Stomach smooth muscle (tissue), 2 donors: ENCODE measurements around the gene LRRC4.

Experiments used
- H3K27ac ChIP-seq: one replicate; pipeline ENCODE4 v1.7.0; 2013; ENCODE audit warnings: mild to moderate bottlenecking, low read length, inconsistent platforms
- H3K27me3 ChIP-seq, 2 donors: one replicate each; pipeline ENCODE4 v1.7.0; 2013; ENCODE audit warnings: low read length in 2 of 2; ENCODE audit not compliant: insufficient read depth in 2 of 2, control insufficient read depth in 1 of 2
- H3K36me3 ChIP-seq, 2 donors: one replicate each; pipeline ENCODE4 v1.7.0; 2013; ENCODE audit warnings: low read length in 2 of 2; ENCODE audit not compliant: control insufficient read depth in 2 of 2, insufficient read depth in 2 of 2
- H3K4me1 ChIP-seq: one replicate; pipeline ENCODE4 v1.7.0; 2013; ENCODE audit warnings: low read length; ENCODE audit not compliant: control insufficient read depth, insufficient read depth
- H3K4me3 ChIP-seq, 2 donors: one replicate each; pipeline ENCODE4 v1.7.0; 2013; ENCODE audit warnings: low read length in 2 of 2
- H3K9ac ChIP-seq, 2 donors: one replicate each; pipeline ENCODE4 v1.7.0; 2013; ENCODE audit warnings: low read length in 2 of 2, mild to moderate bottlenecking in 1 of 2
- H3K9me3 ChIP-seq, 2 donors: one replicate each; pipeline ENCODE4 v1.7.0; 2013; ENCODE audit warnings: low read length in 2 of 2; ENCODE audit not compliant: control insufficient read depth in 2 of 2
- donor health status: healthy.
- donor health status: Pancreatic carcinoma.

The LRRC4 gene

DNA sequence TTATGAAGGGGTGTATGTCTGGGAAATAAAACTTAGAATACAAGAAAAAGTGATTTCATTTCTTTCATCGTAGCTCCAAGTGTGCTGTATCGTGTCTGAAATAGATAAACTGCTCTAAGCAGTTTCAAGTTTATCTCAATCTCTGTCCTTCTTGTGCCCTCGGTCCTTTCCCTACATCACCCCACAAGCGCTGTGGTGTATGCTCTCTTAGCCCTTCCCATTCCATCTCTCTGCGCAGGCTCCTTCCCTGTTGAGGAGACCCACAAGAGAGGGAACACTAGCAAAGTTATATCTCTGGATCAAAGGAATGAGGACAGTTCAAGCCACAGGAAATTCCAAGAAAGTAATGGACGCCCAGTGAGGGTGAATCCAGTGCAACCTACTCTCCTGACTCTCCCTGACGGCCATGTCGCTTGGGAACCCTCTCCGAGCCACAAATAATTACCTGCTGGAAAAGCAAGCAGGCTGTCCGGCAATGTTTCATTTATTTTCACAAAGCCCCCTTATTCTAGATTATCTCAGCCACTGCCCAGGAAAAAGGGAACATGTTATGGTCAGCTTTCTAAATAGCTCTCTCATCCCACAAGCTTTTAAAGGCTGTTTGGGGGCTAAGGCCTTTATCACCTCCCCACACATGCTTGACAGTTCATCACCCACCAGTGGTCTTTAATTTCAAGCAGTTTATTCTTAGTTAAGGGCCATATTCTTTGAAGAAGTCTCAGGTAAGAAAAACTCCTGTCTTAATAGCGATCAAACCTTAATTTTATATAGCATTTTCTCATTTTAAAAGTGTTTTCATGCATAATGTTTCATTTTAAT is 34.8 kb downstream of the LRRC4 start:
- Histone ChIP-seq H3K9ac (no peak overlapping the region), H3K4me3 (no peak overlapping the region), H3K27me3 (no peaks in the 10 kb centered on the region), H3K27ac (peak overlapping the region; percentile 37), H3K4me1 (peaks cover 20% of the 10 kb centered on the region), H3K36me3 (peaks cover 0 to 3% of the 10 kb centered on the region in 2 donors), H3K9me3 (no peaks in the 10 kb centered on the region)

DNA sequence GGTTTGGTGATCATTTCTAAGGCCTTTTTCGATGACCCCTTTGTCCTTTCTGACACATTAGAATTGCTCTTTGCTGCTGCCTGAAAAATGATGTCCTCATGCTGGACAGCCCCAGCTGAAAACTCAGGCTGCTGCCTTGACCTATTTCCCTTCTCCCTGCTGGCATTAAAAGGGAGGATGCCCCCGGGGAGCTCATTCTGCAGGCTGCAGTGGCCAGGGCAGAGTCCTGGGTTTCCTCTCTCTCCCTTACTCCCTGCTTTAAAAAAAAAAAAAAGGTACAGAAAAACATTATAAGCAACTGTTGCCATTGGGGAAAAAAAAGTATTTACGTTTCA is 35.4 kb downstream of the LRRC4 start:
- Histone ChIP-seq H3K27me3 (no peaks in the 10 kb centered on the region), H3K9ac (peak overlapping the region in 1 of 2 donors; percentile 39), H3K9me3 (no peaks in the 10 kb centered on the region), H3K4me1 (peaks cover 20% of the 10 kb centered on the region), H3K27ac (peak overlapping the region; percentile 32), H3K4me3 (peak overlapping the region in 1 of 2 donors; percentile 44), H3K36me3 (peaks cover 2 to 3% of the 10 kb centered on the region in 2 donors)

DNA sequence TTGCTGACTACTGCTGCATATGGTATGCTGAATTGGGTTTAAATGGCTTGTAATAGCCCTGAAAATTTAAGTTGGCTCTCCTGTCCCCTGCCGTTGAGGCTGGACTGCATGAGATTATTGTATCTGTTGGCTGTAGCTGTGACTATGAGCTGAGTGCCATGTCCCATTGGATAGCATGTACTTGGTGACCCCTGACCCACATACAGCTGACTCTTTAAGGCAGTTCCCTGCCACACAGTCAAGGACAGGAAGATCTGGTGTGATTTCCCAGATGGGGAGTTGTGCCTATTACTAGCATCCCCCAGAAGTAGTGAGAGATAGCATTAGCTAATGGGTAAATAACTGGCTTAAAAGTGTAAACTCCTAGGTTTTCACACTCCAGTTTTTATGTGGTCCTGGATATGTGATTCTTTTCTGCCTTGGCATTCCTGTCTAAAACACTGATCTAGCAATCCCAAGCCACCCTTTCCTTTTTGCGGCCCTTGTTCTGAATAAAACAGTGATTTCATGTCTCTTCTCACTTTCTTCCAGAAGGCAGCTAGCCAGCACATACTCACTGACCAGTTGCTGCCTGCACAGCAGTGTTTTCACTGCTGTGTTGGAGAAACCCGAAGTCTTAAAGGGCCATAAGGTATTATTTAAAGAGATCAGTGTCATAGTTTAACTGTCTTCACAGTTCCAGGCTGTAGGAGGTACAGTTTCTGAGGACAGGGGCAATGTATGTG is 35.9 kb downstream of the LRRC4 start:
- Histone ChIP-seq H3K27me3 (no peaks in the 10 kb centered on the region), H3K4me3 (peak overlapping the region; percentile 23 to 44), H3K9ac (peak overlapping the region in 1 of 2 donors; percentile 39), H3K4me1 (peaks cover 20% of the 10 kb centered on the region), H3K9me3 (no peaks in the 10 kb centered on the region), H3K36me3 (peaks cover 2 to 6% of the 10 kb centered on the region in 2 donors), H3K27ac (peak overlapping the region; percentile 32)

DNA sequence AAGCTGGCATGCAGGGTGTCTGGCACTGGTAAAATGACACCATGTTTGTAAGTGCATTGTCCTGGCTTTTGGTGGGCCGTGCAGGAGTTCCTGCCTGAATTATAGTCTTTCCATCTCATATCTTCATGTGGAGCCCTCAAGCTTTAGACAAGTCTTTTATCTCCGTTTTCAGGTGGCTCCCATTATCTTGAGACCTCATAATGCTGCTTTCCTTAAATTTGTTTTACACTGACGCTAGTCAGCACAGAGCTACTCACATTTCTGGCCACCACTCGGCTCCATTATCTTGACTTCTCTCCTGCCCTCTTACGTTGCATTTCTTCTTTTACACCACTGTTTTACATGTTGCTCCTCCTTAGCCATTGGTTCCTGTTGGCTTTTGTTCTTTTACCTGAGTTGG is 37.2 kb downstream of the LRRC4 start:
- no peak overlapping the region for H3K4me3 ChIP-seq
- H3K9ac ChIP-seq = no peak overlapping the region
- H3K27me3 ChIP-seq = no peaks in the 10 kb centered on the region
- no peak overlapping the region for H3K27ac ChIP-seq
- peaks cover 2 to 6% of the 10 kb centered on the region in 2 donors for H3K36me3 ChIP-seq
- H3K9me3 ChIP-seq = no peaks in the 10 kb centered on the region
- peaks cover 20% of the 10 kb centered on the region for H3K4me1 ChIP-seq

DNA sequence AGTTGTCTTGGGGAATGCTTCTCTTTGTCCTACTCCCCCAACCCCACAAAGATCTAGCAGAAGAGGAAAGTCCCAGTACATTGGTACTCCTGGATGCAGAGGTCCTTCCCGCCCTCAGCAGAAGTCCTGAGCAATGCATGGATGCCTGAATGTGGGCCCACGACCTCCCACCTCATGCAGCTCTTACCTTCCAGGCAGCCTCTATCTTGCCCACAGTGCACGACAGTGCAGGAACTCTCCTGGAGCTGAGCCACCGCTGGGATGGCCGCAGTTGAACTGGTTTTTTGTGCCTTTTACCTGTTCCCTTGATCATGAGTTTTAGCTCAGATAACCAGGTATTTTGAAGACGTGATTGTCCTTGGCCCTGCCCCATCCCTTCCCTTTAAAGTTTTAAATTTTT is 37.9 kb downstream of the LRRC4 start:
- Histone ChIP-seq H3K36me3 (peaks cover 2 to 3% of the 10 kb centered on the region in 2 donors), H3K4me3 (no peak overlapping the region), H3K9ac (no peak overlapping the region)

DNA sequence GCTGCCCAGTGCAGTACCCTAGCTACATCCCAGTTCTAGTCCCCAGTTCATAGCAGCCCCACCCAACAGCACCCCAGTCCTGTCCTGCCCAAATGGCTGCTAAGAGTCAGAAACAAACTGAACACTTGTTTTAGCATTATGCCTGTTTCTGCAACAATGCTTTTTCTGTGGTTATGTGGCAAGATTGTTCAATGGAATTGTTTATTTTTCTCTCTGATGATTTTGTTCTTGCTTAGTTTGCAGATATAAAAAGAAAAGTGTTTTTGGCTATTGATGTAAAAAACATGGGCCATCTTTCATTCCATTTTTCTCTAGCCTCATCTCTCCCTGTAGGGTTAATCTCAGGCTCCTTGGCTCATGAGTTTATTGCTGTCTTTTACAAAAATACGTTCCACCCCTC is 42.5 kb downstream of the LRRC4 start:
- Histone ChIP-seq H3K9ac (no peak overlapping the region), H3K36me3 (peaks cover 2 to 3% of the 10 kb centered on the region in 2 donors), H3K27ac (no peak overlapping the region), H3K4me1 (peaks cover 6% of the 10 kb centered on the region), H3K4me3 (no peak overlapping the region), H3K9me3 (no peaks in the 10 kb centered on the region), H3K27me3 (no peaks in the 10 kb centered on the region)

More for the DNA sequence above, 37.9 kb downstream of the LRRC4 start:
- no peaks in the 10 kb centered on the region for H3K9me3 ChIP-seq
- H3K27ac ChIP-seq = no peak overlapping the region
- H3K27me3 ChIP-seq = no peaks in the 10 kb centered on the region
- H3K4me1 ChIP-seq = peaks cover 20% of the 10 kb centered on the region

DNA sequence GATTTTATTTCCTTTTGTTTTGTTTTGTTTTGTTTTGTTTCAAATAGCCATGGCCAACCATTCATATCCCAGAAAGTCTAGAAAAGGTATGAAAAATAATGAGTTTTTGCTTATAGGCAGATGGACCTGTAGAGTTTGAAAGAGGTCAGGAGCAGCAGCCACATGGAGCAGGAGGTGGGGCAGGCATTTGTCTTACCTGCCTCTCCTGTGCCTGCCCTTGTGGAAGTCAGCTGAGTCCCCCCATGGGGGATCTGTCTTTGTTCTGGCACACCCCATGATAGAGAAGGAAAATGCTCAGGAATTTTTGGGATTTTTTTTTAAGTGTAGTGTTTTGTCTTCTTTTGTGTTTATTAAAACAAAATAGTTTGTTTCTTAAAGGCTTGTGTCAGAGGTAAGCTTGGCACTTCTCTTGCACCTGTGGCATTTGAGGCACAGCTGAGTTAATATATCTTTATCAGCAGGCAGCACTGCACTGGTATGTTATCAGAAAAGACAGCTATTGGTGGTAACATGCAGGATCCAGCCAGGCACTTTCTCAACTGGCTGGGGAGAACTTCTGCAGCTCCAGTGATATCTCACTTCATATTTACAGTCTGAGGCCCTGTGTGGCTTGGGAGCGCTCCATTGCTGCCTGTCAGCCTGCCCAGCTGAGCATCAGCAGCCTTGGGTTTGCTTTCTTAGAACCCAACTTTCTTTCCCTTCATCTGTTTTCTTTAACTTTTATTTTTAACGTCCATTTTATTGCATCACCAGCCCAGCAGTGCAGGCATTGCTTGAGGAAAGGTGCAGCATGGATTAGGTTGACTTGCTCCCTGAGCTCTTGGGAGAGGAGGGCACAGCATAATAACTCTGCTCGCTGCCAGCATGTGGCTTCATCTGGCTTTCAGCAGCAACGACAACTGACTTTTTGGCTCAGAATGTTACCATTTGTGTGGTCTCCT is 44.4 kb downstream of the LRRC4 start:
- no peak overlapping the region for H3K9ac ChIP-seq
- H3K9me3 ChIP-seq = no peaks in the 10 kb centered on the region
- H3K36me3 ChIP-seq = peaks cover 2 to 3% of the 10 kb centered on the region in 2 donors
- H3K27me3 ChIP-seq = no peaks in the 10 kb centered on the region
- H3K4me3 ChIP-seq = no peak overlapping the region
- peaks cover 7% of the 10 kb centered on the region for H3K4me1 ChIP-seq
- no peak overlapping the region for H3K27ac ChIP-seq

DNA sequence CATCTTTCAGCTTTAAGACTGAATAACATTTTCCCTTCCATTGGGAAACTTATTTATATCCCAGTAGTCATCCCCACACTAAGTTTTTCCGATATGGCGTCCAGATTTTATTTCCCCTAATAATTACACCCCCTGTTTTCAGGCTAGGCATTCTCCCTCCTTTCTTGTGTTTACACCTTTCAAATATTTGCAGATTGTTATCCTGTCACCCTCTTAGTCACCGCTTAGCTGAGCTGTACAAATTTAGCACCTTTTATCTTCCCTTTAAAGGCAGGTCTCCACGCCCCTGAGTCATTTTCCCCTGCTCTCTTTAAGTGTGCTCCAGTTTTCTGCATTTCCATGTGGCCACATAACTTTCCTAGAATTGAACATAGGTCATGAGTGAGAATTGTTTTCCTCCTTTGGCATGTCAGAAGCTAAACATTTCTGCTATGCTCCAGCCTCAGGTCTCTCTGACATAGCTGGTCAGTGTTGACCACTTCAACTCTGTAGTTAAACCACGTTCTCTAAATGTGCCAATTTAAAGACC is 47.4 kb downstream of the LRRC4 start:
- no peaks in the 10 kb centered on the region for H3K36me3 ChIP-seq
- no peaks in the 10 kb centered on the region for H3K9me3 ChIP-seq
- no peak overlapping the region for H3K27ac ChIP-seq
- H3K9ac ChIP-seq = no peak overlapping the region
- H3K4me3 ChIP-seq = no peak overlapping the region
- H3K4me1 ChIP-seq = peaks cover 7% of the 10 kb centered on the region
- H3K27me3 ChIP-seq = no peaks in the 10 kb centered on the region

DNA sequence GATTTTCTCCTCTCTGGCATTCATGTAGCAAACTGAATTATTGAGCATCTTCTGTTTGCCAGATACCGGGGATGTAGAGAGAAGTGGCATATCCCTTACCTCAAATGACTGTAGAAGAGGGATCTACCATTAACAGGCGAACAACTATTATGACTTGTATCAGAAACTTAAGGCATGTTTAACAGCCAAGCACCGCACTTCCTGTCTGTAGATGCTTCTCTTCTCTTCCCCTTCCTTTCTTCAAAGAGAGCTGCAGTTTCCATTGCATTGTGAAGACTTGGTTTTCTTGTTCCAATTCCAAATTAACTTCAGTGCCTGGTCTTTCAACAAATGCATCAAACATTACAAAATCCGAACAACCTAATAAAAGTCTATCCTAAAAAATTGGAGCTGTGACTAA is 49.3 kb downstream of the LRRC4 start:
- H3K4me1 ChIP-seq = peaks cover 6% of the 10 kb centered on the region

DNA sequence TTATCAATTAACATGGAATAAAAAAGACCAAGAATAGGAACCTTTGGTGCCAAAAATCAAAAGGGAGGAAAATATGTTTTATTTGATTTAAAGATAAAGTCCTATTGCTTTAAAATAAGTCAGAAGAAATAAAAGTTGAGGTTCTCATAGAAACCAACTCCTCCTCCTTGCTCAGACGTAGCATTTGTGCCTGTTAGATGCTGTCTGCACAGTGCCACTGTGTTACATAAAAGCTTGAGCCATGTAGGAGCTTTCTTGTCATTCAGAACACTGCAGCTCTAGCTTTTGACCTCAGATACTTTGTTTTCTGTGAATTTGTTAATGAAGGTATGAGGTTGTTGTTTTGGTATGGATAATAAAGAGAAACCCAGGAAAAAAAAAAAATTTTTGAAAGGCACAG is 50.3 kb downstream of the LRRC4 start:
- Histone ChIP-seq H3K27ac (no peak overlapping the region), H3K4me3 (no peak overlapping the region), H3K36me3 (no peaks in the 10 kb centered on the region), H3K9ac (no peak overlapping the region), H3K4me1 (peaks cover 5% of the 10 kb centered on the region), H3K9me3 (no peaks in the 10 kb centered on the region), H3K27me3 (no peaks in the 10 kb centered on the region)

More for the DNA sequence above, 49.3 kb downstream of the LRRC4 start:
- Histone ChIP-seq H3K9me3 (no peaks in the 10 kb centered on the region), H3K27me3 (no peaks in the 10 kb centered on the region), H3K27ac (no peak overlapping the region), H3K4me3 (no peak overlapping the region), H3K9ac (no peak overlapping the region), H3K36me3 (no peaks in the 10 kb centered on the region)
